Spleen (tissue), 7 donors: ENCODE results near the gene SPEM1.

Source experiments
- CTCF ChIP-seq, 11 experiments: fragments of 200-600 bp in 7 of 11; fragments of 450-650 bp in 4 of 11; sonication (generic) in 4 of 11; IDR thresholded peaks in 8 of 11; conservative IDR thresholded peaks in 3 of 11; 1 replicate in 7 of 11; 2 replicates in 4 of 11; pipeline versions ENCODE4 v1.4.0 to v1.8.0; 2016 to 2021; ENCODE audit warnings: antibody characterized with exemption in 11 of 11, inconsistent platforms in 4 of 11, mild to moderate bottlenecking in 1 of 11
- POLR2A ChIP-seq, 3 donors: fragments of 450-650 bp; IDR thresholded peaks; one replicate each; pipeline ENCODE4 v1.5.1; 2017; ENCODE audit warnings: antibody characterized with exemption in 3 of 3, mild to moderate bottlenecking in 1 of 3
- POLR2AphosphoS5 ChIP-seq, 3 donors: sonication (generic); formaldehyde crosslinking; IDR thresholded peaks; one replicate each; pipeline ENCODE4 v1.5.1; 2017; ENCODE audit warnings: antibody characterized with exemption in 3 of 3
- donor health status: DM: no; HTN: no; CAD: no; lungs with moderate emphysema.
- donor health status: DM: no; HTN: no; CAD: no.
- donor health status: DM: no; HTN: no; CAD: no.

GRCh38 chr17:7425756-7426155 is 5.6 kb downstream of the SPEM1 start:
- no peak for TF ChIP-seq POLR2A (IDR thresholded peaks at IDR 0.05)
- TF ChIP-seq CTCF (IDR thresholded peaks at IDR 0.05 in 8 of 11, conservative IDR thresholded peaks at IDR 0.05 in 3 of 11), result no peak
- no peak for TF ChIP-seq POLR2AphosphoS5 (IDR thresholded peaks at IDR 0.05)
